Measurements from ENCODE around the gene SPDYE2. TPM values are rescaled to one million over a fixed set of nuclear protein-coding genes. Genes with fewer than 3 reads are reported as not detected.
"Not testable (repeated sequence)": the region's sequence is repeated elsewhere in the genome, so short reads cannot be mapped to it uniquely, and the experiment has no call there.

SPDYE2 gene
- total RNA-seq, 1 experiment from 2014 or later: not detected

DNA sequence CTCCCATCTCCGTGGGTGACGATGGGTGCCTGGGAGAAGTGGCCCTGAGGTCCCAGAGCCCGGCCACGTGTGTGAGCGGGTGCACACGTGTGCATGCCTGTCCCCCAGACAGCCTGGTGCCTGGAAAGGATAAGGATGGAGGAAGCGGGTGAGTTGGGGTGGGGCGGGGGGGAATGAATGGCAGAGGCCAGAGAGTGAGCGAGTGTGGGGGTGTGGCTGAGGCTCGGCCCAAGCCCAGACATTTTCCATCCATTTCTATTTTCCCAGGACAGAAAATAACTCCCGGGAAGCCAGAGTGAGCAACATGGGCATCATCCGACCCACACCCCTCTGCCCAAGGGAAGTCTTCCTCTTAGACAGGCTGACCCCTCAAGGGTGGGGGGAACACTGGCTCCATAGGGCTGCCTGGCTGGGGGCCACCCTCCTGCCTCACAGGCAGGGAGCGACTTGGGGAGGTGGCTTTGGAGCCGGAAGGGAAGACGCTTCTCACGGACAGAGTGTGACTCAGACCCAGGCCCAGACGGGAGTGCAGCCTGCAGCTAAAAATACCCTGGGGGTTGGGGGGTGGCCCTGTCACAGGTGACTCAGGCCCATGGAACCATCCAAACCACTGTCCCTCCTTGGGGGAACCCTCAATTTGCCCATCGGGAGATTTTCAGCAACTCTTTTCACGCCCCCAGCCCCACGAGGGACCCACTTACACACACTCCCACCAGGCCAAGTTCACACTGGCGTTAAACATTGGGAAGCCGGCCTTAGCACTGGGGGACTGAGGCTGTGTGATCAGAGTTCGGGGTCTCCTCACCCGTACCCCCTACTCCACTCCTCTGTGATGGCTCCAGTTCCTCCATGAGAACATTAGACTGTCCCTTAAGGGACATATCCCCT, 45.5 kb upstream of the SPDYE2 start:
- H4K91ac ChIP-seq (ENCODE audit: insufficient read length, low read depth, low read length); H3K4ac ChIP-seq (ENCODE audit: low read depth, low read length); H3K27ac ChIP-seq (ENCODE audit: insufficient read length, low read depth, low read length); H2BK15ac ChIP-seq (ENCODE audit: low read depth, low read length); H3K56ac ChIP-seq (ENCODE audit: insufficient read length, low read depth, low read length); H2BK5ac ChIP-seq (ENCODE audit: insufficient read length, low read length); H2BK20ac ChIP-seq (ENCODE audit: low read depth, low read length, poor library complexity, severe bottlenecking); H3K23me2 ChIP-seq (ENCODE audit: insufficient read length, low read depth, low read length, poor library complexity, severe bottlenecking); H4K5ac ChIP-seq (ENCODE audit: insufficient read length, low read depth, low read length); H3K9ac ChIP-seq (ENCODE audit: extremely low read depth, insufficient read length, low read length); H2AK5ac ChIP-seq (ENCODE audit: insufficient read length, low read length); H3K79me2 ChIP-seq (ENCODE audit: insufficient read depth, low read length); H3K79me1 ChIP-seq (ENCODE audit: insufficient read depth, low read depth, low read length, poor library complexity, severe bottlenecking); H3K36me3 Mint-ChIP-seq (ENCODE audit: insufficient read depth in 1 of 3, low read depth in 3 of 3); H3K27ac Mint-ChIP-seq; H3K9me3 Mint-ChIP-seq; H3K4me1 Mint-ChIP-seq; H3K4me1 ChIP-seq (ENCODE audit: insufficient read depth, low read length); H3K27me3 ChIP-seq (ENCODE audit: insufficient read depth, low read length); H3K14ac ChIP-seq (ENCODE audit: insufficient read depth, low read length); H3K18ac ChIP-seq (ENCODE audit: insufficient read length, low read depth, low read length); H2BK12ac ChIP-seq (ENCODE audit: insufficient read length, low read depth, low read length); H3T11ph ChIP-seq (ENCODE audit: low read length); H3K9me3 ChIP-seq (ENCODE audit: control insufficient read depth, low read depth, low read length); H2AFZ ChIP-seq (ENCODE audit: low read length); H3K4me3 Mint-ChIP-seq; H4K8ac ChIP-seq (replicated peaks; ENCODE audit: insufficient read length, low read depth, low read length); H3K27me3 Mint-ChIP-seq (ENCODE audit: low read depth); H3K23ac ChIP-seq (ENCODE audit: insufficient read length, low read depth, low read length); H2BK120ac ChIP-seq (ENCODE audit: low read depth, low read length, poor library complexity, severe bottlenecking); DNase-seq; H3K4me2 ChIP-seq (ENCODE audit: insufficient read depth, insufficient read length, low read length); H4K20me1 ChIP-seq (ENCODE audit: control insufficient read depth, insufficient read depth, insufficient read length): not testable (repeated sequence)
- no CpG with 5 or more reads among the region's 24 CpGs for WGBS (ENCODE audit: extremely low coverage, insufficient read length, low lambda C conversion rate)

DNA sequence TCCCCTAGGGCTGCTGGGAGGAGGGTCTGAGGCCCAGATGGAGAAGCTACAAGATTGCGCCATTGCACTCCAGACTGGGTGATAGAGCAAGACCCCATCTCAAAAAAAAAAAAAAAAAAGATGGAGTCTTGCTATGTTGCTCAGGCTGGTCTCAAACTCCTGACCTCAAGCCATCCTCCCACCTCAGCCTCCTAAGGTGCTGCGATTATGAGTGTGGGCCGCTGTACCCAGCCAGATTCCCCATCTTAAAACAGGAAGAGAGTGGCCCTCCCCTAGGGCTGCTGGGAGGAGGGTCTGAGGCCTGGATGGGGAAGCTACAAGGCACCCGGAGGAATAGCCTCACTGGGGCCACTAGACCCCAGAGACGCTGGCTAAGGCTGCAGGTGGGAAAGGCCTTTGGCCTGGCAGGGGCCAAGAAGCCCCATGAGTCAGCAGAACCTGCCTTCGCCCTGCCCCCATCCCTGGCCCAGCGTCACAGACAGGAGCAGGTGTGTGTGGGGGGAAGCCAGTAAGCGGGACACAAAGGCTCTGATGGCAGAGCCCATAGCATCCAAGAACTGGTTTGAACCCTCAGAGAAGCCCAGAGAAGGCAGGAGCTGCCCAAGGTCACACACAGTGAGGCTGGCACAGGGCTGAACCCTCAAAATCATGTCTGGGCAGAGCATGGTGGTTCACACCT, 43.5 kb upstream of the SPDYE2 start:
- not testable (repeated sequence) for H3K4ac ChIP-seq (ENCODE audit: low read depth, low read length); H2BK120ac ChIP-seq (ENCODE audit: low read depth, low read length, poor library complexity, severe bottlenecking); H4K8ac ChIP-seq (replicated peaks; ENCODE audit: insufficient read length, low read depth, low read length); H3K4me2 ChIP-seq (ENCODE audit: insufficient read depth, insufficient read length, low read length); H3K4me1 ChIP-seq (ENCODE audit: insufficient read depth, low read length); H3K27me3 Mint-ChIP-seq (ENCODE audit: low read depth); H3K56ac ChIP-seq (ENCODE audit: insufficient read length, low read depth, low read length); H4K5ac ChIP-seq (ENCODE audit: insufficient read length, low read depth, low read length); H3K9ac ChIP-seq (ENCODE audit: extremely low read depth, insufficient read length, low read length); H3K79me2 ChIP-seq (ENCODE audit: insufficient read depth, low read length); H3T11ph ChIP-seq (ENCODE audit: low read length); H2BK20ac ChIP-seq (ENCODE audit: low read depth, low read length, poor library complexity, severe bottlenecking); H3K36me3 Mint-ChIP-seq (ENCODE audit: insufficient read depth in 1 of 3, low read depth in 3 of 3); H2AK5ac ChIP-seq (ENCODE audit: insufficient read length, low read length); H3K9me3 ChIP-seq (ENCODE audit: control insufficient read depth, low read depth, low read length); H2AFZ ChIP-seq (ENCODE audit: low read length); H3K27me3 ChIP-seq (ENCODE audit: insufficient read depth, low read length); H2BK12ac ChIP-seq (ENCODE audit: insufficient read length, low read depth, low read length); H3K27ac ChIP-seq (ENCODE audit: insufficient read length, low read depth, low read length); H3K23ac ChIP-seq (ENCODE audit: insufficient read length, low read depth, low read length); H4K91ac ChIP-seq (ENCODE audit: insufficient read length, low read depth, low read length); H3K18ac ChIP-seq (ENCODE audit: insufficient read length, low read depth, low read length); H3K14ac ChIP-seq (ENCODE audit: insufficient read depth, low read length); H3K79me1 ChIP-seq (ENCODE audit: insufficient read depth, low read depth, low read length, poor library complexity, severe bottlenecking); DNase-seq; H2BK5ac ChIP-seq (ENCODE audit: insufficient read length, low read length); H3K4me1 Mint-ChIP-seq; H3K4me3 Mint-ChIP-seq; H3K27ac Mint-ChIP-seq; H4K20me1 ChIP-seq (ENCODE audit: control insufficient read depth, insufficient read depth, insufficient read length); H3K23me2 ChIP-seq (ENCODE audit: insufficient read length, low read depth, low read length, poor library complexity, severe bottlenecking); H2BK15ac ChIP-seq (ENCODE audit: low read depth, low read length); H3K9me3 Mint-ChIP-seq
- WGBS (ENCODE audit: extremely low coverage, insufficient read length, low lambda C conversion rate): no CpG with 5 or more reads among the region's 8 CpGs
